ENCODE measurements around the gene TTC39B.

The TTC39B gene

GRCh38 chr9:15121630-15122029 is 185.4 kb downstream of the TTC39B start:
- TF ChIP-seq ZFX (IDR thresholded peaks at IDR 0.05; ENCODE audit: borderline replicate concordance) (no peak), CTCF (IDR thresholded peaks at IDR 0.05) (no peak)
- H3K27ac ChIP-seq: no peak overlapping the region

GRCh38 chr9:15116130-15116580 is 190.9 kb downstream of the TTC39B start:
- TF ChIP-seq ZFX (IDR thresholded peaks at IDR 0.05; ENCODE audit: borderline replicate concordance) (no peak), CTCF (IDR thresholded peaks at IDR 0.05) (no peak)
- H3K27ac ChIP-seq: no peak overlapping the region

GRCh38 chr9:15115702-15116101 is 191.3 kb downstream of the TTC39B start:
- TF ChIP-seq ZFX (IDR thresholded peaks at IDR 0.05; ENCODE audit: borderline replicate concordance) (no peak), CTCF (IDR thresholded peaks at IDR 0.05) (no peak)
- H3K27ac ChIP-seq: no peak overlapping the region

- no peak overlapping the region for H3K27ac ChIP-seq
- TF ChIP-seq ZFX (IDR thresholded peaks at IDR 0.05; ENCODE audit: borderline replicate concordance): no peak
- no peak for TF ChIP-seq CTCF (IDR thresholded peaks at IDR 0.05)
Observed at GRCh38 chr9:15115041-15115440, 192.0 kb downstream of the TTC39B start.
